ENCODE results near the gene RBFOX1.

The RBFOX1 gene

GRCh38 chr16:7624871-7625766 lies 292.5 kb downstream of the RBFOX1 start:
- no peak for DNase-seq

- DNase-seq, result no peak
Observed at GRCh38 chr16:7628981-7629380, 296.3 kb downstream of the RBFOX1 start.

- no peak for DNase-seq
Observed at GRCh38 chr16:7629571-7629970, 296.9 kb downstream of the RBFOX1 start.

GRCh38 chr16:7637446-7637845 lies 304.8 kb downstream of the RBFOX1 start:
- no peak for DNase-seq

GRCh38 chr16:7638306-7638705 lies 305.7 kb downstream of the RBFOX1 start:
- no peak for DNase-seq

- DNase-seq, result no peak
Observed at GRCh38 chr16:7640334-7640733, 307.7 kb downstream of the RBFOX1 start.

- no peak for DNase-seq
Observed at GRCh38 chr16:7644176-7644575, 311.5 kb downstream of the RBFOX1 start.

- DNase-seq, result no peak
Observed at GRCh38 chr16:7644811-7645210, 312.2 kb downstream of the RBFOX1 start.

GRCh38 chr16:7646821-7647500 lies 314.3 kb downstream of the RBFOX1 start:
- no peak for DNase-seq

GRCh38 chr16:7650431-7650830 lies 317.8 kb downstream of the RBFOX1 start:
- no peak for DNase-seq

GRCh38 chr16:7651803-7652570 lies 319.3 kb downstream of the RBFOX1 start:
- no peak for DNase-seq

GRCh38 chr16:7653746-7654461 lies 321.3 kb downstream of the RBFOX1 start:
- no peak for DNase-seq

GRCh38 chr16:7675628-7676027 lies 343.0 kb downstream of the RBFOX1 start:
- no peak for DNase-seq

GRCh38 chr16:7680296-7680695 lies 347.7 kb downstream of the RBFOX1 start:
- DNase-seq, result no peak

GRCh38 chr16:7688811-7689210 lies 356.2 kb downstream of the RBFOX1 start:
- no peak for DNase-seq

- no peak for DNase-seq
Observed at GRCh38 chr16:7689234-7689633, 356.6 kb downstream of the RBFOX1 start.

- DNase-seq, result no peak
Observed at GRCh38 chr16:7691533-7691932, 358.9 kb downstream of the RBFOX1 start.

GRCh38 chr16:7703672-7704071 lies 371.0 kb downstream of the RBFOX1 start:
- DNase-seq, result no peak

- DNase-seq, result no peak
Observed at GRCh38 chr16:7705885-7706284, 373.2 kb downstream of the RBFOX1 start.

- no peak for DNase-seq
Observed at GRCh38 chr16:7709186-7709585, 376.5 kb downstream of the RBFOX1 start.

GRCh38 chr16:7713244-7713643 lies 380.6 kb downstream of the RBFOX1 start:
- DNase-seq, result no peak

- DNase-seq, result no peak
Observed at GRCh38 chr16:7714775-7715174, 382.1 kb downstream of the RBFOX1 start.
